CD4-positive, CD25-positive, alpha-beta regulatory T cell (primary cell): ENCODE measurements around the gene DMXL1. TPM values are rescaled to one million over a fixed set of nuclear protein-coding genes. Genes with fewer than 3 reads are reported as not detected.

Experiments used
- ATAC-seq, 2 donors: fragments of 150-1000 bp; cut with Tn5 transposase; one replicate each; pipeline ENCODE4 v1.10.0; 2021; ENCODE audit warnings: low read depth in 2 of 2, moderate number of reproducible peaks in 2 of 2, moderate library complexity in 1 of 2
- DNase-seq, 3 donors: peaks; one replicate each; pipeline versions ENCODE4 v3.0.0 to v3.0.0-alpha.2; 2012 to 2022; ENCODE audit warnings: mixed read lengths in 1 of 3
- H3K27ac ChIP-seq: one replicate; pipeline ENCODE4 v1.7.0; 2013; ENCODE audit warnings: mild to moderate bottlenecking, low read length; ENCODE audit not compliant: insufficient read depth, poor library complexity, severe bottlenecking
- H3K27me3 ChIP-seq: one replicate; pipeline ENCODE4 v1.7.0; 2013; ENCODE audit warnings: low read length; ENCODE audit not compliant: control insufficient read depth, insufficient read depth
- H3K36me3 ChIP-seq: one replicate; pipeline ENCODE4 v1.7.0; 2013; ENCODE audit warnings: mild to moderate bottlenecking, low read length, moderate library complexity; ENCODE audit not compliant: control insufficient read depth, insufficient read depth
- H3K4me1 ChIP-seq: 2 replicates; pipeline ENCODE4 v1.7.0; 2013; ENCODE audit warnings: mild to moderate bottlenecking, low read length; ENCODE audit not compliant: insufficient read depth, control insufficient read depth, poor library complexity, severe bottlenecking
- H3K4me3 ChIP-seq: one replicate; pipeline ENCODE4 v1.7.0; 2013; ENCODE audit warnings: low read depth, mild to moderate bottlenecking, low read length, moderate library complexity
- H3K9me3 ChIP-seq, 2 experiments: 1 replicate in 1 of 2; 2 replicates in 1 of 2; pipeline ENCODE4 v1.7.0; 2013; ENCODE audit warnings: low read length in 2 of 2, mild to moderate bottlenecking in 1 of 2, moderate library complexity in 1 of 2; ENCODE audit not compliant: control insufficient read depth in 2 of 2
- H3K27ac Mint-ChIP-seq, 3 donors: one replicate each; pipeline ENCODE4 v1.8.0; 2020 to 2022; ENCODE audit warnings: mild to moderate bottlenecking in 3 of 3, mixed read lengths in 3 of 3, moderate library complexity in 2 of 3
- H3K27me3 Mint-ChIP-seq: one replicate; pipeline ENCODE4 v1.8.0; 2022; ENCODE audit warnings: mild to moderate bottlenecking, mixed read lengths
- H3K36me3 Mint-ChIP-seq: one replicate; pipeline ENCODE4 v1.8.0; 2020; ENCODE audit warnings: mixed read lengths
- H3K4me1 Mint-ChIP-seq, 4 donors: one replicate each; pipeline ENCODE4 v1.8.0; 2020 to 2022; ENCODE audit warnings: mixed read lengths in 4 of 4, mild to moderate bottlenecking in 1 of 4
- H3K4me3 Mint-ChIP-seq, 4 donors: one replicate each; pipeline ENCODE4 v1.8.0; 2020 to 2022; ENCODE audit warnings: mild to moderate bottlenecking in 4 of 4, mixed read lengths in 4 of 4, moderate library complexity in 3 of 4
- H3K9me3 Mint-ChIP-seq, 7 donors: one replicate each; pipeline ENCODE4 v1.8.0; 2020 to 2022; ENCODE audit warnings: mixed read lengths in 7 of 7, mild to moderate bottlenecking in 3 of 7, moderate library complexity in 2 of 7
- polyA plus RNA-seq, 4 donors: library from polyadenylated mRNA; unstranded; fragments of 300-500 nt; fragmentation: Illumina TruSeq; gene quantifications; one replicate each; pipeline ENCODE4 v1.2.3, GENCODE V29; 2021
- total RNA-seq: library from RNA; stranded (reverse); gene quantifications from one replicate; pipeline ENCODE4 v1.2.3, GENCODE V29; 2022

Gene DMXL1
- total and polyA plus RNA-seq, 5 donors from 2014 or later: 9.6 to 39.0 (median 11.4) TPM

DNA sequence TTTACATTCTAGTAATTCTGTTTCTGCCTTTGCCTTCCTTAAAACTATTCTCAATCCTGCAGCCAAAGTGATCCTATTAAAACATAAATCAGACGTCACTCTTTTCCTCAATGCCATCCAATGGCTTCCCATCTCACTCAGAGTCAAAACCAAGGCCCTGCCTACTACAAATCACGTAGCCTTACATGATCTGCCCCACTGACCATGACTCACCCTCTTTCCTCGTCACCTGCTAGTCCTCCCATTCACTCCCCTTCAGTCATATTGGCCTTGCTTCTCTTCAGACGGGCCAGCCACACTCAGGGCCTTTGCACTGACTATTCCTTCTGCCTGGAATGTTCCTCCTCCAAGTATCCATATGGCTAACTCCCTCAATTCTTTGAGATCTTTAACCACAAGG is 39.0 kb upstream of the DMXL1 start:
- H3K4me1 Mint-ChIP-seq: peaks cover 20 to 27% (median 23%) of the 10 kb centered on the region in 4 donors
- H3K4me3 ChIP-seq: peak overlapping the region; percentile 49
- peaks cover 16% of the 10 kb centered on the region for H3K4me1 ChIP-seq
- H3K27ac Mint-ChIP-seq: peak overlapping the region; percentile 42 to 89 (median 78)
- peak overlapping the region in 3 of 4 donors; percentile 12 to 48 (median 42) for H3K4me3 Mint-ChIP-seq
- DNase-seq (peak in 1 of 3 donors; percentile 21), ATAC-seq (peak; percentile 38 to 60)
- peaks cover 5% of the 10 kb centered on the region for H3K36me3 Mint-ChIP-seq
- H3K27me3 ChIP-seq: no peaks in the 10 kb centered on the region
- H3K36me3 ChIP-seq: no peaks in the 10 kb centered on the region
- H3K9me3 ChIP-seq: no peaks in the 10 kb centered on the region
- H3K27me3 Mint-ChIP-seq: no peaks in the 10 kb centered on the region
- H3K9me3 Mint-ChIP-seq: peaks cover 0 to 2% (median 0%) of the 10 kb centered on the region in 7 donors
- peak overlapping the region; percentile 52 for H3K27ac ChIP-seq

DNA sequence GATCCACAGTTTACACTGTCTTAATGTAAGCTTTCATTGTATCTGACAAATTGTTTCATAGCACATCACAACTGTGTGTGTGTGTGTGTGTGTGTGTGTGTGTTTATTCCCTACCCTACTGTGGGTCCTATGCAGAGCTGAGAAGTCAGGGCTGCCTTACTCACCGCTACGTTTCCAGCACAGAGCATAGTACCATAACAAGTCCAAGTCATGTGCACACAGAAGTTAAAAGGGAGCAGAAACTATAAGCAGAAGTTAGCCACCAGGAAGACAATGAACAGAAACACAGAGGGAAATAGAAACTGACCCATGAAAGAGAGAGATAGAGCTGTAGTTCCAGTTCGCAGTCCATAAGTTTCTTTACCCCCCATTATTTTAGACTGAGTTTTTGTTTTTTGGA is 38.2 kb upstream of the DMXL1 start:
- Histone ChIP-seq H3K9me3 (no peaks in the 10 kb centered on the region), H3K27ac (no peak overlapping the region), H3K36me3 (no peaks in the 10 kb centered on the region), H3K4me3 (no peak overlapping the region), H3K27me3 (no peaks in the 10 kb centered on the region), H3K4me1 (peaks cover 16% of the 10 kb centered on the region)
- peaks cover 5% of the 10 kb centered on the region for H3K36me3 Mint-ChIP-seq
- DNase-seq (no peak), ATAC-seq (no peak)
- no peak overlapping the region for H3K4me3 Mint-ChIP-seq
- H3K27me3 Mint-ChIP-seq: no peaks in the 10 kb centered on the region
- H3K27ac Mint-ChIP-seq: peak overlapping the region in 2 of 3 donors; percentile 78 to 89
- H3K4me1 Mint-ChIP-seq: peaks cover 20 to 27% (median 23%) of the 10 kb centered on the region in 4 donors
- peaks cover 0 to 2% (median 0%) of the 10 kb centered on the region in 7 donors for H3K9me3 Mint-ChIP-seq

DNA sequence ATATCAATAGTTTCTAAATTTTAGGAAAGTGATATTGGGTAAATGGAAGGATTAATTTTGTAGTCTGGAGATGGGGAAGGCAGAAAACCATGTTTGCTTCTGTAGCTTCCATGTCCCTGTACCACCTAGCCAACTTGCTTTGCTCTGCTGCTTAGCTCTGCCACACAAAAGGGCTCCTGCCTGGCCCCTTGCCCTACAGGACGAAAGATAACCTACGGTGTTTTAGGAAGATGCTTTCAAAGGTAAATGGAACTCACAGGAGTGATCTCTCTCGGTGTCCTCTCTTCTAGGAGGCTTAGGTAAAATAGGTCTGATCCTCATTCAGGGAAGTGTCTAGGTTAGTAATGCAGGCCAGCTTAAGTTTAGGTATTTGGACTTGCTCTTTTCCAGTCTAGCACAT is 37.8 kb upstream of the DMXL1 start:
- peaks cover 16% of the 10 kb centered on the region for H3K4me1 ChIP-seq
- no peaks in the 10 kb centered on the region for H3K27me3 ChIP-seq
- H3K27me3 Mint-ChIP-seq: no peaks in the 10 kb centered on the region
- peaks cover 20 to 27% (median 23%) of the 10 kb centered on the region in 4 donors for H3K4me1 Mint-ChIP-seq
- no peak overlapping the region for H3K27ac Mint-ChIP-seq
- H3K36me3 Mint-ChIP-seq: peaks cover 5% of the 10 kb centered on the region
- H3K36me3 ChIP-seq: no peaks in the 10 kb centered on the region
- no peak for ATAC-seq
- no peak overlapping the region for H3K4me3 Mint-ChIP-seq
- H3K4me3 ChIP-seq: no peak overlapping the region
- DNase-seq: no peak
- peaks cover 0 to 2% (median 0%) of the 10 kb centered on the region in 7 donors for H3K9me3 Mint-ChIP-seq
- H3K27ac ChIP-seq: no peak overlapping the region
- no peaks in the 10 kb centered on the region for H3K9me3 ChIP-seq

DNA sequence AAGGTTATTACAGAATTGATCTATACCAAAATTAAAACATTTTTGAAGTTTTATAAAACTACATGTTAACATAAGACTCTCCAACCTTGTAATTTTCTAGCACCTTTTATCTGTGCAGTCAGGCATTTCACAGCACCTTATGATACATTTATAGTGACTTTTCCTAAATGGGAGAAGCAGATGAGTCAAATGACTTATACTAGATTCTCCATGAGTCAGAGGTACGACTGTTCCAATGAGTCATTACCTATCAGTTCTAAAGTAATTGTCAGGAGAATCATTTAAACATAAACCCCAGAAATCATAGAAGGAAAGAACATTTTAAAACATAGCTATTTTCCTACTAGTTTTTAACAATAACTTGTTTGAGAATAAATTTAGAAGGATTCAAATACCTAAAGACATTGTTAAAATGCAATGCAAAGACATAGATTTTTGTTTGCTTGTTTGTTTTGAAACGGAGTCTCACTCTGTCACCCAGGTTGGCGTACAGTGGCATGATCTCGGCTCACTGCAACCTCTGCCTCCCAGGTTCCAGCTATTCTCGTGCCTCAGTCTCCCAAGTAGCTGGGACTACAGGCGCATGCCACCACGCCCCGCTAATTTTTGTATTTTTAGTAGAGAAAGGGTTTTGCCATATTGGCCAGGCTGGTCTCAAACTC is 34.7 kb upstream of the DMXL1 start:
- H3K9me3 Mint-ChIP-seq: no peaks in the 10 kb centered on the region

DNA sequence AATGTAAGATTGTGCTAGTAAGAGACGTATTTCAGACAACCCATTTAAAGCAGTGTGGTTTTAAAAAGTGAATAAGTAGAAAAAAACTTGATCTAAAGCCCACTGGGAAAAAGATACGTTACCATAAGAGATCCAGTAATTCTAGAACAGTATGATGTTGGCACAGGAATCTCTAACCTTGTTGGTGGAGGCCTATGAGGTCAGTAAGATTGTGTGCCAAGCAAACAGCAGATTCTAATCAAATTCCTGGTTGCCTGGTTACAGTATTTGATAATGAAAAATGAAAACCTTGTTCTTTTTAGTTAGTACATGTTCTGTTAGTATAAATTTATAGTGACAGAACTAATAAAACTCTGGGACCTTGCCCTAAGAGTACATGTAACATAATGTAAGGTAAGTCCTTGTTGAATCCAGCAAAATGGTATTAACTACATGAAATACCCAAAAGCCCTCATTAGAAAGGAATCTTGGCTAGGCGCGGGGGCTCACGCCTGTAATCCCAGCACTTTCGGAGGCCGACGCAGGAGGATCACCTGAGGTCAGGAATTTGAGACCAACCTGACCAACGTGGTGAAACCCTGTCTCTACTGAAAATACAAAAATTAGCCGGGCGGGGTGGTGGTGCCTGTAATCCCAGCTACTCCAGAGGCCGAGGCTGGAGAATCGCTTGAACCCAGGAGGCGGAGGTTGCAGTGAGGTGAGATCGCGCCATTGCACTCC is 33.2 kb upstream of the DMXL1 start:
- no peaks in the 10 kb centered on the region for H3K9me3 ChIP-seq
- DNase-seq (no peak), ATAC-seq (no peak)
- H3K27ac ChIP-seq: no peak overlapping the region
- Mint-ChIP-seq H3K4me3 (no peak overlapping the region), H3K4me1 (peaks cover 1 to 6% (median 5%) of the 10 kb centered on the region in 4 donors), H3K36me3 (no peaks in the 10 kb centered on the region), H3K27ac (peak overlapping the region in 1 of 3 donors; percentile 44), H3K27me3 (no peaks in the 10 kb centered on the region), H3K9me3 (no peaks in the 10 kb centered on the region)
- no peaks in the 10 kb centered on the region for H3K36me3 ChIP-seq
- H3K27me3 ChIP-seq: no peaks in the 10 kb centered on the region
- no peak overlapping the region for H3K4me3 ChIP-seq
- no peaks in the 10 kb centered on the region for H3K4me1 ChIP-seq

More for the DNA sequence above, 34.7 kb upstream of the DMXL1 start:
- no peaks in the 10 kb centered on the region for H3K36me3 Mint-ChIP-seq
- Histone ChIP-seq H3K9me3 (no peaks in the 10 kb centered on the region), H3K27me3 (no peaks in the 10 kb centered on the region), H3K36me3 (no peaks in the 10 kb centered on the region), H3K27ac (no peak overlapping the region), H3K4me3 (no peak overlapping the region), H3K4me1 (peaks cover 11% of the 10 kb centered on the region)
- no peak for ATAC-seq
- no peaks in the 10 kb centered on the region for H3K27me3 Mint-ChIP-seq
- peaks cover 15 to 19% (median 17%) of the 10 kb centered on the region in 4 donors for H3K4me1 Mint-ChIP-seq
- H3K27ac Mint-ChIP-seq: no peak overlapping the region
- H3K4me3 Mint-ChIP-seq: no peak overlapping the region
- DNase-seq: no peak

DNA sequence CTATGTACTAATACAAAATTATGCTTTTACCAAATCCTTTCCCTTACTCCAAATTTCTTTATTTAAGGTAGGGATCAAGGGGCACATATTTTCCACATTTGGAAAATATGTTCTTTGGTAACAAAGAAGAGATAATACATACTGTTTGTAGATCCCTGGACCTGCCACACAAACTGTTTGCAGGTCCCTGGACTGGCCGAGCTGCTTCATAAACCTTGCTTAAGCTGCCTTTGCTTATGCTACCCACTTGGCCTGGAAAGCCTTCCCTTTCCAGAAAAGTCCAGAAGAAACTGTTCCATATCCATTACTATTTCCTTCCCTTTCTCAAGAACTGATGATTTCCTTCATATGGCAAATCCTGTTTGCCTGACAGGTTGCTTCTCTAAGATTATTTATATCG is 22.6 kb upstream of the DMXL1 start:
- Histone ChIP-seq H3K36me3 (no peaks in the 10 kb centered on the region), H3K4me1 (no peaks in the 10 kb centered on the region), H3K27me3 (no peaks in the 10 kb centered on the region), H3K9me3 (no peaks in the 10 kb centered on the region), H3K27ac (no peak overlapping the region), H3K4me3 (no peak overlapping the region)
- DNase-seq (no peak), ATAC-seq (no peak)
- Mint-ChIP-seq H3K27ac (no peak overlapping the region), H3K36me3 (no peaks in the 10 kb centered on the region), H3K9me3 (no peaks in the 10 kb centered on the region), H3K4me1 (no peaks in the 10 kb centered on the region), H3K4me3 (no peak overlapping the region), H3K27me3 (peaks cover 12% of the 10 kb centered on the region)

DNA sequence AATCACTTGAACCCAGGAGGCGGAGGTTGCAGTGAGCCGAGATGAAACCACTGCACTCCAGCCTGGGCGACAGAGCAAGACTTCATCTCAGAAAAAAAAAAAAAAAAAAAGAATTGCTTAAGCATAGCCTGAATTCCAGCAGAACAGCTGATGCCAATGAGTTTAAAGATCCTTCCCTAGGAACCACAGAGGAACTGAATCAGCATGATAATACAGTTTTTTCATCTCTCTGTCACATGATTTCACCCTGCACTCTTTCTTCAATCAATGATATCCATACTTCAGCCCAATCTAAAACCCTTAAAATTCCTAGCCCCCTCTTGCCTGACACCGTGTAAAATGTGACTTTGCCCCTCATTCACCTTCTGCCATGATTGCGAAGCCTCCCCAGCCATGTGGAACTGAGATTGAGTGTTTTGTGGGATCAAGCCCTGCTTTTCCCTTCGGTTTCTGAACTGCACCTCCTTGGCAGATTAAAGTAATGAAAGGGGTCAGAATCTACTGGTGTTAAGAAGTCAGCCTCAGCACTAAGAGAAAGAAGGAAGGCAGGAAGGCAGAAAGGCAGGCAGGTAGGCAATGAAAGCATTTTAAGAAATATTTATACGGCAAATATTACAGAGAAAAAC is 20.9 kb upstream of the DMXL1 start:
- Histone ChIP-seq H3K36me3 (no peaks in the 10 kb centered on the region), H3K27me3 (no peaks in the 10 kb centered on the region), H3K9me3 (no peaks in the 10 kb centered on the region), H3K27ac (no peak overlapping the region), H3K4me1 (no peaks in the 10 kb centered on the region), H3K4me3 (no peak overlapping the region)
- H3K4me1 Mint-ChIP-seq: no peaks in the 10 kb centered on the region
- no peak overlapping the region for H3K4me3 Mint-ChIP-seq
- ATAC-seq (no peak), DNase-seq (no peak)
- H3K9me3 Mint-ChIP-seq: no peaks in the 10 kb centered on the region
- H3K27me3 Mint-ChIP-seq: peaks cover 12% of the 10 kb centered on the region
- H3K36me3 Mint-ChIP-seq: no peaks in the 10 kb centered on the region
- H3K27ac Mint-ChIP-seq: no peak overlapping the region
